B cell (primary cell): ENCODE data around the gene NSD1.

Experiments
- EZH2 ChIP-seq: IDR thresholded peaks from 2 replicates; pipeline ENCODE4 v1.6.1; 2012; ENCODE audit warnings: borderline replicate concordance, low read depth, mild to moderate bottlenecking, moderate library complexity, low read length; ENCODE audit not compliant: insufficient read depth, poor library complexity, severe bottlenecking
- TF ChIP-seq, protein P1 (sequence below): fragments of 200-600 bp; IDR thresholded peaks from one replicate; pipeline ENCODE4 v1.8.0; 2022; ENCODE audit warnings: antibody characterized with exemption, mild to moderate bottlenecking

DNA sequence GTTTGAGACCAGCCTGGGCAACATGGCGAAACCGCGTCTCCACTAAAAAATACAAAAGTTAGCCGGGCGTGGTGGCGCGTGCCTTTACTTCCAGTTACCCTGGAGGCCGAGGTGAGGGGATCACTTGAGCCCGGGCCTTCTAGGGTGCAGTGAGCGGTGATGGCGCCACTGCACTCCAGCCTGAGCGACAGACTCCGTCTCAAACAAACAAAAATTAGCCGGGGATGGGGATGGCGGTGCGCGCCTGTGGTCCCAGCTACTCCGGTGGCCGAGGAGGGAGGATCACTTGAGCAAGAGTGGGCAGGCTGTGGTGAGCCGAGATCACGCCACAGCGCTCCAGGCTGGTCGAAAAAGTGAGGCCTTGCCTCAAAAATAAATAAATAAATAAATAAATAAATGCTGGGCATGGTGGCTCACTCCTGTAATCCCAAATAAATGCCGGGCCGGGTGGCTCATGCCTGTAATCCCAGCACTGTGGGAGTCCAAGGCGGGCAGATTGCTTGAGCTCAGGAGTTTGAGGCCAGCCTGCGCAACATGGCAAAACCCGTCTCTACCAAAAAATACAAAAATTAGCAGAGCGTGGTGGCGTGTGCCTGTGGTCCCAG lies 16.0 kb upstream of the NSD1 start:
- TF ChIP-seq, protein P1, sequence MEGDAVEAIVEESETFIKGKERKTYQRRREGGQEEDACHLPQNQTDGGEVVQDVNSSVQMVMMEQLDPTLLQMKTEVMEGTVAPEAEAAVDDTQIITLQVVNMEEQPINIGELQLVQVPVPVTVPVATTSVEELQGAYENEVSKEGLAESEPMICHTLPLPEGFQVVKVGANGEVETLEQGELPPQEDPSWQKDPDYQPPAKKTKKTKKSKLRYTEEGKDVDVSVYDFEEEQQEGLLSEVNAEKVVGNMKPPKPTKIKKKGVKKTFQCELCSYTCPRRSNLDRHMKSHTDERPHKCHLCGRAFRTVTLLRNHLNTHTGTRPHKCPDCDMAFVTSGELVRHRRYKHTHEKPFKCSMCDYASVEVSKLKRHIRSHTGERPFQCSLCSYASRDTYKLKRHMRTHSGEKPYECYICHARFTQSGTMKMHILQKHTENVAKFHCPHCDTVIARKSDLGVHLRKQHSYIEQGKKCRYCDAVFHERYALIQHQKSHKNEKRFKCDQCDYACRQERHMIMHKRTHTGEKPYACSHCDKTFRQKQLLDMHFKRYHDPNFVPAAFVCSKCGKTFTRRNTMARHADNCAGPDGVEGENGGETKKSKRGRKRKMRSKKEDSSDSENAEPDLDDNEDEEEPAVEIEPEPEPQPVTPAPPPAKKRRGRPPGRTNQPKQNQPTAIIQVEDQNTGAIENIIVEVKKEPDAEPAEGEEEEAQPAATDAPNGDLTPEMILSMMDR, result no peak
- no peak for TF ChIP-seq EZH2
